Thyroid gland (tissue), 4 donors: ENCODE data around the gene CD46. TPM values are rescaled to one million over a fixed set of nuclear protein-coding genes. Genes with fewer than 3 reads are reported as not detected.

ENCODE experiments used
- DNase-seq, 2 donors: peaks; one replicate each; pipeline ENCODE4 v3.0.0-alpha.2; 2019
- H3K27ac ChIP-seq, 3 donors: fragments of 200-600 bp; sonication (generic); 1 replicate in 2 of 3; 2 replicates in 1 of 3; pipeline ENCODE4 v1.5.1; 2016 to 2019; ENCODE audit warnings: mild to moderate bottlenecking in 1 of 3, moderate library complexity in 1 of 3
- H3K27me3 ChIP-seq: fragments of 200-600 bp; sonication (generic); one replicate; pipeline ENCODE4 v1.5.1; 2019
- H3K36me3 ChIP-seq, 2 donors: fragments of 200-600 bp; sonication (generic); one replicate each; pipeline ENCODE4 v1.5.1; 2016 to 2019
- H3K4me1 ChIP-seq, 2 donors: fragments of 200-600 bp; sonication (generic); one replicate each; pipeline ENCODE4 v1.5.1; 2017 to 2019
- H3K4me3 ChIP-seq, 3 donors: fragments of 200-600 bp; sonication (generic); replicated peaks in 1 of 3; 1 replicate in 2 of 3; 2 replicates in 1 of 3; pipeline ENCODE4 v1.5.1; 2016; ENCODE audit warnings: mild to moderate bottlenecking in 1 of 3
- H3K9me3 ChIP-seq: fragments of 200-600 bp; sonication (generic); one replicate; pipeline ENCODE4 v1.5.1; 2017
- POLR2A ChIP-seq, 2 donors: fragments of 450-650 bp; IDR thresholded peaks; one replicate each; pipeline ENCODE4 v1.6.1; 2017; ENCODE audit warnings: antibody characterized with exemption in 2 of 2, mild to moderate bottlenecking in 2 of 2, moderate library complexity in 1 of 2
- WGBS, 2 donors: methylation state at CpG; one replicate each; pipeline ENCODE4 v1.1.5; 2017; 5-methylcytosine and 5-hydroxymethylcytosine counted together
- intact Hi-C: fragments of 100-400 bp; cut with DNase I; formaldehyde crosslinking; loops from one replicate; pipeline ENCODE4 v1.15.1; 2023
- total RNA-seq, 4 donors: library from RNA; depleted of rRNA; stranded (reverse); fragments of >200 nt; gene quantifications; one replicate each; pipeline ENCODE4 v1.2.3, GENCODE V29; 2016
- TF ChIP-seq, protein P1 (sequence below), 6 experiments: fragments of 200-600 bp in 3 of 6; fragments of 450-650 bp in 3 of 6; sonication (generic) in 3 of 6; IDR thresholded peaks; one replicate each; pipeline ENCODE4 v1.5.1; 2016 to 2019; ENCODE audit warnings: antibody characterized with exemption in 6 of 6, mild to moderate bottlenecking in 2 of 6, inconsistent platforms in 1 of 6, moderate library complexity in 1 of 6

CD46 gene
- total RNA-seq, 4 donors from 2014 or later: 135 to 275 (median 180) TPM

GRCh38 chr1:207815466-207815865 is 63.6 kb downstream of the CD46 start:
- Histone ChIP-seq H3K9me3 (no peaks in the 10 kb centered on the region), H3K36me3 (peaks cover 55 to 62% of the 10 kb centered on the region in 2 donors), H3K27ac (peak overlapping the region in 1 of 3 donors; percentile 86), H3K4me1 (peaks cover 90 to 97% of the 10 kb centered on the region in 2 donors), H3K27me3 (no peaks in the 10 kb centered on the region), H3K4me3 (no peak overlapping the region)
- DNase-seq: no peak
- WGBS, 2 donors: 80 to 86% methylated on average over 8 of the region's 8 CpGs
- no peak for TF ChIP-seq POLR2A (IDR thresholded peaks at IDR 0.05)
- TF ChIP-seq, protein P1, sequence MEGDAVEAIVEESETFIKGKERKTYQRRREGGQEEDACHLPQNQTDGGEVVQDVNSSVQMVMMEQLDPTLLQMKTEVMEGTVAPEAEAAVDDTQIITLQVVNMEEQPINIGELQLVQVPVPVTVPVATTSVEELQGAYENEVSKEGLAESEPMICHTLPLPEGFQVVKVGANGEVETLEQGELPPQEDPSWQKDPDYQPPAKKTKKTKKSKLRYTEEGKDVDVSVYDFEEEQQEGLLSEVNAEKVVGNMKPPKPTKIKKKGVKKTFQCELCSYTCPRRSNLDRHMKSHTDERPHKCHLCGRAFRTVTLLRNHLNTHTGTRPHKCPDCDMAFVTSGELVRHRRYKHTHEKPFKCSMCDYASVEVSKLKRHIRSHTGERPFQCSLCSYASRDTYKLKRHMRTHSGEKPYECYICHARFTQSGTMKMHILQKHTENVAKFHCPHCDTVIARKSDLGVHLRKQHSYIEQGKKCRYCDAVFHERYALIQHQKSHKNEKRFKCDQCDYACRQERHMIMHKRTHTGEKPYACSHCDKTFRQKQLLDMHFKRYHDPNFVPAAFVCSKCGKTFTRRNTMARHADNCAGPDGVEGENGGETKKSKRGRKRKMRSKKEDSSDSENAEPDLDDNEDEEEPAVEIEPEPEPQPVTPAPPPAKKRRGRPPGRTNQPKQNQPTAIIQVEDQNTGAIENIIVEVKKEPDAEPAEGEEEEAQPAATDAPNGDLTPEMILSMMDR (IDR thresholded peaks at IDR 0.05): no peak
- intact Hi-C loops: no loop called here

GRCh38 chr1:207815913-207816291 is 64.0 kb downstream of the CD46 start:
- 87 to 89% methylated on average over 2 of the region's 2 CpGs for WGBS, 2 donors
- Histone ChIP-seq H3K36me3 (peaks cover 54 to 59% of the 10 kb centered on the region in 2 donors), H3K27me3 (no peaks in the 10 kb centered on the region), H3K4me1 (peaks cover 91 to 97% of the 10 kb centered on the region in 2 donors), H3K9me3 (no peaks in the 10 kb centered on the region), H3K4me3 (no peak overlapping the region), H3K27ac (peak overlapping the region in 2 of 3 donors; percentile 15 to 86)
- DNase-seq: no peak
- intact Hi-C loops: no loop called here
- no peak for TF ChIP-seq POLR2A (IDR thresholded peaks at IDR 0.05)
- TF ChIP-seq, protein P1 (IDR thresholded peaks at IDR 0.05): no peak

DNA sequence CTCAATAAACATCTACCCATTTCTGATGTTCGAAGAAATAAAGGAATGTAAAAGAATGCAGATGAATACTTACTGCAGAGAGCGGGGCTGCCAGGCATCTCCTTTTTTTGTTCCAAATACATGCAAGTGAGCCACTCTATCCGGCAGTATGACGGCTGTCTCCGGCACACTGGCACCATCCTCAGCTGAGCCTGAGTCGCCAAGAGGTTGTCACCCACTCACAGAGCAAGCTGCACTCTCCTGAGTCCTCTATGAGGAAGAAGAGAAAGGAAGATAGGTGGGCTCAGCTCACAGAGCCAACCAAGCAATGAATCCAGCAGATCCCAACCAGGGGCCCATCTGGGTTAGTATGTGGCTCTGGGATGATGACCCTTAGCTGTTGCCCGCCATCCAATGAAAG is 65.3 kb downstream of the CD46 start:
- H3K36me3 ChIP-seq: peaks cover 52 to 59% of the 10 kb centered on the region in 2 donors
- 96% methylated on average over 7 of the region's 7 CpGs for WGBS, 2 donors
- no peaks in the 10 kb centered on the region for H3K9me3 ChIP-seq
- peaks cover 93 to 97% of the 10 kb centered on the region in 2 donors for H3K4me1 ChIP-seq
- H3K27ac ChIP-seq: peak overlapping the region in 2 of 3 donors; percentile 22 to 45
- no peak for DNase-seq
- no peaks in the 10 kb centered on the region for H3K27me3 ChIP-seq
- H3K4me3 ChIP-seq: no peak overlapping the region
- intact Hi-C loops: no loop called here
- TF ChIP-seq, protein P1 (IDR thresholded peaks at IDR 0.05): no peak
- no peak for TF ChIP-seq POLR2A (IDR thresholded peaks at IDR 0.05)

GRCh38 chr1:207817778-207818751 is 66.2 kb downstream of the CD46 start:
- Histone ChIP-seq H3K9me3 (no peaks in the 10 kb centered on the region), H3K27me3 (no peaks in the 10 kb centered on the region), H3K4me1 (peaks cover 86 to 88% of the 10 kb centered on the region in 2 donors), H3K27ac (peak overlapping the region in 2 of 3 donors; percentile 40 to 99), H3K4me3 (no peak overlapping the region), H3K36me3 (peaks cover 43 to 52% of the 10 kb centered on the region in 2 donors)
- TF ChIP-seq, protein P1 (IDR thresholded peaks at IDR 0.05): no peak
- no peak for TF ChIP-seq POLR2A (IDR thresholded peaks at IDR 0.05)
- intact Hi-C loops: no loop called here
- DNase-seq: no peak
- WGBS, 2 donors: 89 to 93% methylated on average over 41 to 48 of the region's 48 CpGs

- no peak for DNase-seq
- intact Hi-C loops: no loop called here
- peak overlapping the region in 2 of 3 donors; percentile 40 to 99 for H3K27ac ChIP-seq
- peaks cover 38 to 45% of the 10 kb centered on the region in 2 donors for H3K36me3 ChIP-seq
- TF ChIP-seq, protein P1 (IDR thresholded peaks at IDR 0.05): no peak
- no peak for TF ChIP-seq POLR2A (IDR thresholded peaks at IDR 0.05)
- H3K9me3 ChIP-seq: no peaks in the 10 kb centered on the region
- H3K27me3 ChIP-seq: no peaks in the 10 kb centered on the region
- peak overlapping the region in 1 of 3 donors; percentile 10 for H3K4me3 ChIP-seq
- peaks cover 77 to 79% of the 10 kb centered on the region in 2 donors for H3K4me1 ChIP-seq
- 56 to 65% methylated on average over 18 of the region's 18 CpGs for whole genome bisulfite sequencing, 2 donors
These were observed 67.2 kb downstream of the CD46 start for GRCh38 chr1:207818971-207819451.
